ENCODE data around the gene AMDHD2.

The AMDHD2 gene

DNA sequence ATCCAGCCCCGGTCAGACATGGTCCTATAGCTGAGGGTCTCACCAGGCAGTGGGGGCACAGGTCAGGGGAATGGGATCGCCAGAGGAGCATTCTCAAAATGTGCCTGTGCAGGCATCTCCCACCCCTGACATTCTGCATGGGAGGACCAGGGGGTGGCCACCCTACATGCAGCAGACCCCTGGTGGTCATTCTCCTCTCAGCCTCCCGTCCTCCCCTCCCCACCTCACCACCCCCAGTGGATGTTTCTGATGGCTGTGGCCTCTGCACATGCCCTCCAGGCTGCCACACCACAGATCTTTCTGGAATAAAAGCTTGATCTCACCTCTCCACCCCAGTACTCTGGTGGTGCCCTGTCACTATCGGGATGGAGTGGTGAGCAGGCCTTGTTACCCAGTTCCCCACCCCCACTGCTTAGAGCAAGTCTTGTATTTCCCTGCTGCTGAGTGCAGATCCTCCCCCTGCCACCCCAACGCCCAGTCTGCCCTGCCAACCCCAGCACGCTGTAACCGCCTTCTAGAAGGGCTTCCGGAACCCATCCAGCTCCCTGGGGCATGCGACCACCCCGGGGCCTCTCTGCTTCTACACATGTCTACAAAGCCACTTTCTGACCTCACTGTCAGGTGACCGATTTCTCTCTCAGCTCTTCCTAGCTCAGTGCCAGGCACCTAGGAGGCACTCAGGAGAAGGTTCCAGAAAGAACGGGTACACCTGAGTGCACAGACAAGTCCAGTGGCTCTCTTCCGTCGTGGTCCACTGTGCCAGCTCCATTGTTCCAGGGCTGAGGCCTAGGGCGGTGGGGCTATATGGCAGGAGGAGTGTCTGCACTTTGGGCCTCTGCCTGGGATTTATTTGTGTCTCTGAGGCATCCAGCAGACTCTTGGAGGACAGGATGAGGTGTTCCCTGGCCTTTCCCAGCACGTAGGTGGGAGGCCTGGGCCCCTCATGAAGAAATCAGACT is 36.0 kb upstream of the AMDHD2 start:
- no peak for DNase-seq

DNA sequence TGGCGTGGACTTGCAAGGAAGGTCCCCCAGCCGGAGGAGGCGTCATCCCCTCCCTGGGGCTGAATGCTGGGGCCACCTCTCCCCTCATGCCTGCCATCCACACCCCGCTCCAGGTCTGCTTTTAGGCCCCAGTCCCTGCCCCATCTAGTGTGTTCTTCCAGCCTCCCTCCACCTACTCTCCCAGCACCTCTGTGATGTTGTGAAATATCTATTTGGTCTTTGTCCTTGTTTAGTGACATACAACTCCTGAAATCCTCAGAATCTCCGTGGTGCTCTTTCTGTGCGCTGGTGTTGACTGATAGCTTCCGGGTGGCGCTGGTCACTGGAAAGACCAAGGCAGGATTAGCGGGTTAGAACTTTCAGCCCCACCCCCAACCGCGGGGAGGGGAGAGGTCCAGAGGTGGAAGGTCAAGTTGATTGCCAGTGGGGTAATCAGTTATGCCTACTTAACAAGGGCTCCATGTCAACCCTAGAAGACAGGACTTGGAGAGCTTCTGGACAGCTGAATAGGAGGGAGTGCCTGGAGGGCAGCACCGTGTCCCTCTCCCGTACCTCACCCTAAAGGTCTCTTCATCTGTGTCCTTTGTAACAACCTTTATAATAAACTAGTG is 35.2 kb upstream of the AMDHD2 start:
- no peak for DNase-seq

DNA sequence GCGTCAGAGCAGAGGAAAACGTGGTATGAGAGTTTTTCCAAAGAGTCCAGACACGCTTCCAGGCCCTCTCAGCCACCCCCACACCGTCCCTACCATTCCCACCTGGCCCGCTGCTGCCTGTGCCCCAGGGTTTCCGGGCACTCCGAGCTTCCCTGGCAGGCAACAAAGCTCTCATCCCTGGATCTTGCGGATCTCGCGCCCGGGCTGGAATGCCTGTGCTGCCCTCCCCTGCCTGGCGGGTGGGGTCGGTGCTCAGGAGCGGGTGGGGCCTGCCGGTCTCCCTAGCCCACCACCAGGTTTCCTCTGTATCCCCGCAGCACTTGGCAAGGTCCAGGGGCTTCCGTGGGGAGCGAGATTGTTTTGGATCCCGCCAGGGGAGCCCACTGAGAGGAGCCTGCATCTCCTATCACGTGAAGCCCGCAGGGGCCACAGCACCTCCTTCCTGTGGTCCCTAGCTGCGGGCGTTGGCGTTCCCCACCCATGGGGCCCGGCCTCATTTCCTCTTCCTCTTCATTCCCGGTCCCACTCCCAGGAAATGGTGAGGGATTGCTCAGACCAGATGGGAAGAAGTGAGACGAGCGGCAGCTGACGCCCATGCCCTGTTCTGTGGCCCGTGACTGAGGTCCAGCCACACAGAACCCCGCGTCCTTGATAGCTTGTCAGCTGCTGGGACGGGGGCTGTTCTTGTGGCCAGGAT is 34.2 kb upstream of the AMDHD2 start:
- no peak for DNase-seq

DNA sequence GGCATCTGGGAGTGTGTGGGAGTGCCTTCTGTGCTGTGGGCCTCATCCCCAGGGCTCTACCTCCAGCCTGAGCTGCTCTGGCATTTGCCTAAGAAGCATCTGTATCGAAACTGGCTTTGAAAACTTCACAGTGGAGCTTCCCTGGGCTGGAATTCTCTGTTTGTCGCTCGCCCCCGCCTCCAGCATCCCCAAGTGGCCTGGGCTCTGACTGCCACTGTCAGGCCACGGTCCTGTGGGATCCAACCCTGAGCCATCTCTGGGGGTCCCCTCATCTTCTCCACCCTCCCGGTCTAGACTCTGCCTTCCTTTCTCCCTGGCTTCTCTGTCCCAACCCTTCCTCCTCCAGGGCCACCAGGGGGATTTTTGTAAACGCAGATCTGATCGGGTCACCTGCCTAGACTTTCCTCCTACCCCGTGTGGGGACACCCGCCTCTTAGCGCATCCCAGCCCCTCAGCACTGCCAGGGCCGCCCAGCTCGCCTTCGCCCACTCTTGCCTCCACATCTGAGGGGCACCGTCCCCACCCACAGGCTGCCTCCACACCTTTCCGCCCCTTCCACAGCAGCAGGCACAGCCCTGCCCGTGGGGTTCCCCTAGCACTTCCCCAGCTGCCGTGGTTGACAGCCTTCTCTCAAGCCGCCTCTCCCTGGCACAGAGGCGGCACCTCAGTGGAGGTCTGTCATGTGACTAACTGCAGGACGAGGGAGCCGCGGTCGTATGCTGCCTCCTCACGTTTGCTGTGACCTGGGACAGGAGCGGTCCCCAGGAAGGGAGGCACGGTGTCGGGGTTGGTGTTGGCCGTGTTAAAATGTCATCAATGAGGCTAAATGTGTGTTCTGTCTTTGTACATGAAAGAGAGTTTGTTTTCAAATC is 33.3 kb upstream of the AMDHD2 start:
- peak; percentile 88 for DNase-seq

DNA sequence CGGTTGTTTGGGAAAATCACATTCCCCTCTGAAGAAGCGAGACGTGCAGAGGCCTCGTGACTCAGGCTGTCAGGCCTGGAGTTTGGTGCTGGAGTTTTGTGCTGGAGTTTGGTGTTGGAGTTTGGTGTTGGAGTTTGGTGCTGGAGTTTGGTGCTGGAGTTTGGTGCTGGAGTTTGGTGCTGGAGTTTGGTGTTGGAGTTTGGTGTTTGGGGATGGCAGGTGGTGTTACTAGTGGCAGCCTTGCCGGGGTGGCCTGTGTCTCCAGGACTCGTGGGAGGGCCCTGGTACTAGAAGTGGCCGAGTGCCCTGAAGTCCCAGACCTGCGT is 32.7 kb upstream of the AMDHD2 start:
- DNase-seq: no peak

DNA sequence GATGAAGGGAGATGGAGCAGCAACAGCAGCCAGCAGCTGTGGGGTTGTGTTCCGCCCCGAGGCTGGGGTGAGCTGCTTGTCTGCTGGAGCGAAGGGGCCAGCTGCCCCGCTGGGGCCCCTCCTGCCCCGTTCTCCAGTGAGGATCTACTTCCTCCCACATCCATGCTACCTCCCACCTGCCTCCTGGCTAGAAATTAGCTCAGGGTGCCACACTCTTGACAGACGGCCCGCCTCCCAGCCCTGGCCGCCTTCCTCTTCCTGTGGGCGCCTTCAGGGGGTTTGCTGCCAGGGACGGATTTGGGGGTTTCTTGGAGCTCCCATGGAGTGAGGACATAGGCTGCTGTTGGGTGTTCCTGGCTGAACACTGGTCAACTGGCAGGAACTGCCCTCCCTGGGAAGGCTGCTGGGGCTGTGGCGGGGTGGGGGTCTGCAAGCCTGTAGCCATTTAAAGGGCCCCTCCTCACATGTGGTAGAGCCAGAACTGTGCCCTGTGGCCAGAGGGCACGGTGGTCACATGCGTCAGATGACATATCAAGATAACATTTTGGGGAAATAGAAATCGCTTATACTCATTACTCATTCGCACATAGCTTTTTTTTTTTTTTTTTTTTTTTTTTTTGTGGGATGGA is 32.2 kb upstream of the AMDHD2 start:
- no peak for DNase-seq

DNA sequence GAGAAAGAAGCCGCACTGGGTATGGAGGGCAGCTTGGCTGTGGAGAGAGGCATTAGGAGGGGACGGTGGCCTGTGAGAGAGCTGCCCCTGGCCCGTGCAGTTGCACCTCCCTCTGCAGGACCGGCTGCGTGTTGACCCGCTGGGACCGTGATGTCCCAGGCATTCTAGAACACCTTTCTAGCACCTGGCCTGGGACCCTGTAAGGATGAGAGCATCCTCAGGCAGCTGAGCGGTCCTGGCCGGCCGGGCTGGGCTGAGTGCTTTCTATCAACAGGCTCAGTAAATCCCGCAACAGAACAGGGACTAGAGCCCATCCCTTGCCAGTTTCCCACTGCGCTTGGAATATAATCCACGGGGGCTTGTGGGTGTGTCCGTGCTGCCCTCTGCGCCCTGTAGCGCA is 30.6 kb upstream of the AMDHD2 start:
- DNase-seq: no peak

DNA sequence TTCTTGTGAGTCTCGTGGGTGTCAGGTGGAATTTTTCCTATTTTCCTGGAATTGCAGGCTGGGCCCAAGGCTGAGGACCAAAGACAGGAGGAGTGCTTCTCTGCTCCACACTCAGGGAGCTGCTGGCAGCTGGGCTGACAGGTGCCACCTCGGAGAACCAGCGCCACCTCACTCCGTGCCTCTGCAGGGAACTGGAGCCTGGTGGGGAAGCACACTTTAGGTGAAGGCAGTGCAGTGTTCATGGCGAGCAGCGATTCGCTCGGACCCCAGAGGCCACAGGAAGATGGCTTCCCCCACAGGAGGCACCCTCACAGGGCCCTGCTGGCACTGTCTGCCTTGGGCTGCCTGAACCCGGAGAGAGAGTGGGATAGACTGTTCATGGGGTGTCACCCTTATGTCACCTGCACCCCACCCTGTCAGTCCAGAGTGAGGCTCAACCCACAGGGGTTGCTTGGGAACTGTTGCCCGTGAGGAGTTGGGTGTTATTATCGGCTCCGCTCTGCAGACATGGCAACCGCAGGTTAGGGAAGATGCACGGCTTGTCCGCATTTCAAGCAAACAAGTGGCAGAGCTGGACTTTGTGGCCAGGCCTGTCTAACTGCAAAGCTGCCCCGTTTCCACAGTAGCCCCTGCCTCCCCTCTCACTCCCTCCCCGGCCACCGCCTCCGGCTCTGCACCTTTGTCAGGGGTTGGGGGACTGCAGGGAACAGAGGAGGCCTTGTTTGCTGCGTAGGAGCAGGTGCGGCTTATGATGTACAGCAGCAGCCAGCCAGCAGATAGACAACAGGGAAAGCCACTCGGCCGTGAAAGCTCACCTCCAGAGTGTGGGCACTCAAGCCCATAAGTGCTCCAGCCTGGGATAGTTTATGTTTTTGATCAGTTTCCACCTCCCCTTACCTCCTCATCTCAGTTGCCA is 29.7 kb upstream of the AMDHD2 start:
- no peak for DNase-seq

DNA sequence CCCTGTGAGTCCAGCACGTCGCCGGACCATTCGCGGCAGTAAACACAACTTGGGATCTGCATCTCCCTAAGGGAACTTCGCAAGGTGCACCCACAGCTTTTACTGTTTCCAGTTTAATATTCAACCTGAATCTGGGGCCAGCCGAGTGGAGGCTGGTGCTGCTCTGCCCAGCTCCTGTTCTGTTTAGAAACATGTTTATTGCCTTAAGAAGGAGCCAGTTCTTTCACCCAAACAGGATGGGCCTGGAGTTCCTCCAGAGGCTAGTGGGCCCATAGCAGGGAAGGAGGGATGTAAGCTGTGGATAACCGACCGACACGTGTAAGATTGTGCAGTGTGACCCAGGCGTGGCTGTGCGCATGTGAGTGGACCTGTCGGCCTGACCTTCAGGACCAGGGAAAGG is 27.9 kb upstream of the AMDHD2 start:
- no peak for DNase-seq

DNA sequence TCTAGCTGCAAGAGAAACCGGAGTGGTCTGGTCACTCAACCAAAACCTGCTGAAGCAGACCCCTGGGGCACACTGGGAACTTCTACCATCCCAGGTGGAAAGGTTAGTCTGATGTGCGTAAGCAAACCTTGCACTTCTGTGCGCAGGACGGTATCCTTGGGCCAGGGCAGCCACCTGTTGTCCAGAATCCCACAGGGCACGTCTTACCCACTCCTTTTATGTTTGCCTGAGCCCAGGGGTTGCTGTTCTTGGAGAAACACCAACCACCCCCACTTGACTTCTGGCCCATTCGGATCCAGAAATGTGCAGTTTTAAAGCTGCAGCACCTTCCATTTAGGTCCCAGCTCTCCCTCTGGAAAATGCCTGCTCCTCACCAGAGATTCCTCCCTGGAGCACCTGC is 26.6 kb upstream of the AMDHD2 start:
- no peak for DNase-seq

DNA sequence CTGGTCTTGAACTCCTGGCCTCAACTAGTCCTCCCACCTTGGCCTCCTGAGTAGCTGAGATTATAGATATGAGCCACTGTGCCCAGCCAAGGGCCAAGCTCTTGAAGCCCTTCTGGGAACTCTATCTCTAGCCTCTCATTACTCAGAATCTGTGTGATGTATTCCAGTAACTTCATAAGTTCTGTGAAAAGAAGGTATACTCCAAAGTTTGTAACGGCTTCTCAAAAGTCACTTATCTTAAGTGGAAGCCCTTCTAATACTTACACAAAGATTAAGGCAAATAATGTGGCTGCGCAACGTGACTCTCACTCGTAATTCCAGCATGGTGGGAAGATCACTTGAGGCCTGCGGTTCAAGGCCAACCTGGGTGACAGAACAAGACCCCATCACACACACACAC is 25.6 kb upstream of the AMDHD2 start:
- DNase-seq: no peak

DNA sequence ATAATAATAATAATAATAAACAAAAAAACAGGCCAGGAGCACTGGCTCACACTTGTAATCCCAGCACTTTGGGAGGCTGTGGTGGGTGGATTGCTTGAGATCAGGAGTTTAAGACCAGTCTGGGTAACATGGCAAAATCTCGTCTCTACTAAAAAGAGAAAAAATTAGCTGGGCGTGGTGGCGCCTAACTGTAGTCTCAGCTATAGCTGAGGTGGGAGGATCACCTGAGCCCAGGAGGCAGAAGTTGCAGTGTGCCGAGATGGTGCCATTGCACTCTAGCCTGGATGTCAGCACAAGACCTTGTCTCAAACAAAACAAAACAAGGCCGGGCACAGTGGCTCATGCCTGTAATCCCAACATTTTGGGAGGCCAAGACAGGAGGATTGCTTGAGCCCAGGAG is 25.1 kb upstream of the AMDHD2 start:
- no peak for DNase-seq

DNA sequence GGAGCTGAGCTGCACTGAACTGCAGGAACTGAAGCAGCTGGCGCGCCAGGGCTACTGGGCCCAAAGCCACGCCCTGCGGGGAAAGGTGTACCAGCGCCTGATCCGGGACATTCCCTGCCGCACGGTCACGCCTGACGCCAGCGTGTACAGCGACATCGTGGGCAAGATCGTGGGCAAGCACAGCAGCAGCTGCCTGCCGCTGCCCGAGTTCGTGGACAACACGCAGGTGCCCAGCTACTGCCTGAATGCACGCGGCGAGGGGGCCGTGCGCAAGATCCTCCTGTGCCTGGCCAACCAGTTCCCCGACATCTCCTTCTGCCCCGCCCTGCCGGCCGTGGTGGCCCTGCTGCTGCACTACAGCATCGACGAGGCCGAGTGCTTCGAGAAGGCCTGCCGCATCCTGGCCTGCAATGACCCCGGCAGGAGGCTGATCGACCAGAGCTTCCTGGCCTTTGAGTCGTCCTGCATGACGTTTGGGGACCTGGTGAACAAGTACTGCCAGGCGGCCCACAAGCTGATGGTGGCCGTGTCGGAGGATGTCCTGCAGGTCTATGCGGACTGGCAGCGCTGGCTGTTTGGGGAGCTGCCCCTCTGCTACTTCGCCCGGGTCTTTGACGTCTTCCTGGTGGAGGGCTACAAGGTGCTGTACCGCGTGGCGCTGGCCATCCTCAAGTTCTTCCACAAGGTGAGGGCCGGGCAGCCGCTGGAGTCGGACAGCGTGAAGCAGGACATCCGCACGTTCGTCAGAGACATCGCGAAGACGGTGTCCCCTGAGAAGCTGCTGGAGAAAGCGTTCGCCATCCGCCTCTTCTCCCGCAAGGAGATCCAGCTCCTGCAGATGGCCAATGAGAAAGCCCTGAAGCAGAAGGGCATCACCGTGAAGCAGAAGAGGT is 23.7 kb upstream of the AMDHD2 start:
- DNase-seq: no peak

DNA sequence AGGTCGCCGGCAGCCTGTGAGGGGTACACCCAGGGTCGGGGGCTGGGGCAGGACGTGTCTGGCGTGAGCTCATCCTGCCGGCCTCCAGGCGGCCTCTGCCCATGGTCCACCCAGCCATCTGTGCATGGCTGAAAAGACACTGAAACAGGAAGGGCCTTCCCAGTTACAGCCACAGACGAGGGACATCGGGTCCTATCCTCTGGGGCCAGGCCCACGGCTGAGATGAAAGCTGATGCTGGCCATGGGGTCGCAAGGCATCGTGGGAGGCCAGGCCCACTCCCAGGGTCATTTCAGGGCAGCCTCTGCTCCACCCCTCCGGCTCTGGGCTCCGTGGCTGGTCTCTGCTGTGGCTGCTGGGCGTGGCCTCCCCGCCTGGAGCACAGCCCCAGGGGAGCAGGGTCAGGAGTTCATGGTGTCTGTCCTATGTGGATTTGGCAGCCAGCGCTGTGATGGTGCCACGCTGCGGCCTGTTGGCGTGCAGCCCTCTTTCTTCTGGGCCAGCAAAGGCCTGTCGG is 23.0 kb upstream of the AMDHD2 start:
- no peak for DNase-seq

DNA sequence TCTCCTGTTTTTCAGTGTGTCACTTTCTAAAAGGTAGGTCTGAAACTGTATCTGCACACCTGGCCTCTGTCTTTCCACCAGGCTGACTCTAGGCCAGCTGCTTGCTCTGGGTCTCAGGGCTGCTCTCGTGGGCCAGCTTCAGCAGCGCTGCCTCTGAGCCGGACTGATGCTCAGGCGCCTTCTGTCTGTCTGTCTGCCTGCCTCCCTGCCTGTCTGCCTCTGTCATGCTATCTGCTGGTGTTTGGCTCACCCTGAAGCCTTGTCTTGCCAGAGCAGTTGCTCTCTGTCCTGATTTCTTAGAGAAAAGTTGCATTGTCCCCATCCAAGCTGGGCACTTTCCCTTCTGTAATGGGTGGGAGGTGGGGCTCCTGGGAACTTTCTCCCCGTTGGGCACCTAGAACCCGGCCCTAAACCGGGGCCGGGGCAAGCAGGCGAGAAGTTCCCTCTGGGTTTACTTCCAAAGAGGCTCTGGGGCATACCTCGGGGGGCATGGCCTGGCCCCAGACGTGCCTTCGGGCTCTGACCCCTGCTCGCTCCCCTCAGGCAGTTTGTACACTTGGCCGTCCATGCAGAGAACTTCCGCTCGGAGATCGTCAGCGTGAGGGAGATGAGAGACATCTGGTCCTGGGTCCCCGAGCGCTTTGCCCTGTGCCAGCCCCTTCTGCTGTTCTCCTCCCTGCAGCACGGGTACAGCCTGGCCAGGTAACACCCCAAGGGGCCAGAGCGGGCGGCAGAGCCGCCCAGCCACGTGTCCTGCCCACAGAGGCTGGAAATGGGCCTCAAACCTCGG is 22.3 kb upstream of the AMDHD2 start:
- DNase-seq: no peak

DNA sequence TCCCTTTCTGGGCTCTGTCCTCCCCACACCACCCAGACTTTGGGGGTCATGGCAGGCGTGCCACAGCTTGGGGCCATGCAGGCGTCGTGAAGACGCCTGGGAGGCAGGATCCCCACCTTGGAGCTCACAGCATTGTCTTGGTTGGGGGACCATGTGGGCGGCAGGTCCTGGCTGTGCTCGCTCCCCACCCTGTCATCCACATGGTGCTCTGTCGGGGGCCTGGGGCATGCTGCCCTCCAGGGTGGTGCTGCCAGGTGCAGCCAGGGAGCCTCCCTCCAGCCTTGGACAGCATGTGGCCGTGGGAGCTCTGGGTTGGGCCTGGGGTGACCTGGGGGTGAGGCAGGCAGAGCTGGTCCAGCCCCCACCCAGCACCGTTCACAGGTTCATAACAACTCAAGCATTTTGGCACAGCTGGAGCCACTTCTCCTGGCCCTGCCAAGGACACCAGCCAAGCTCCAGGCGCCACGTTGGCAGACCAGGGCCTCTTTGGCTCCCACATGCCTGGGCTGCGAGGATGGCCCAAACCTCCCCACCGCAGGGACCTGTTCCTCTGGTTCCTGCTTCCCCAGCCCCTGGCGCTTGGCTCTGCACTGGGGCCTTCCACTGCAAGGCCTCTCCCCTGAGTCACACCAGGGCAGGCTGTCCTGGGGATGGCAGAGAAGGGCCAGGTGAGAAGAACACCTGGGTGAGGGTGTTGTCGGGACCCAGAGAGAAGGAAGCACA is 21.5 kb upstream of the AMDHD2 start:
- DNase-seq: no peak

DNA sequence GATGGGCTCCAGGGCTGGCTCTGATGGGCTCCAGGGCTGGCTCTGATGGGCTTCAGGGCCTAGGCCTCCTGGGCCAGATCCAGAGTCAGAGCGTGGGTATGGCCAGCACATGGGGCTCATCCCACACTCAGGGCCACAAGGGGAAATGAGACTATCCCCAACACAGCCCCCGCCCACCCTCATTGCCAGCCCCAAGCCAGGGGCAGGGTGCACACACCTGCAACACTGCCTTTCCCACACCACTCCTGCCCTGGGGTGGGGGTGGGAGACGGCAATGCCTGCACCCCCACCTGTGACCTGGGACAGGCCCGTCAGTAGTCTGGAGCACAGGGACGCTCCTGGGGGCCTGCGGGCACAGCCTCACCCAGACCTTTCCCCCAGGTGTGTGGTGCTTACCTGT is 20.7 kb upstream of the AMDHD2 start:
- no peak for DNase-seq

DNA sequence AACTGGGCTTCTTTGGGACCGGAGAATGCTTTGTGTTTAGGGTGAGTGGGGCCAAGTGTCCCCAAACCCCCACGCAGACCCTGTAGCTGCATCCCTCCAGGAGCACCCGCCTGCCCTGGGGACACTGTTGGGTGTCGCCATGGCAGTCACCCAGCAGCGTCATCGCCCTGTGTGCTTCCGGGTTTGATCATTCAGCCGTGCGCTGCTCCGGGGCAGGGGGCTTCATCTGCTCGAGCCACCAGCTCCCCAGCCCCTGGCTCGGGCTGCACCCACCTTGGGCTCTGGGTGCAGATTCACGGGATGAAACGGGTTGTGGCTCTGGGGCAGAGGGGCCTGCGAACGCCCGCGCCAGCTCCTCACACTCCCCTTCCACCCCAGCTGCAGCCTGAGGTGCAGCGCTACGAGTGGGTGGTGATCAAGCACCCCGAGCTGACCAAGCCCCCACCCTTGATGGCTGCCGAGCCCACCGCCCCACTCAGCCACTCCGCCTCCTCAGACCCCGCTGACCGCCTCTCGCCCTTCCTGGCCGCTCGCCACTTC is 20.2 kb upstream of the AMDHD2 start:
- no peak for DNase-seq

Measured in CD4-positive, alpha-beta T cell treated with Interleukin-12 subunit alpha and Interleukin-12 subunit beta, for 1 hour (primary cell).